Activated T-helper 2 cell treated with anti-CD3 and anti-CD28 coated beads, Interferon-gamma antibody, Interleukin-2, Interleukin-4, amounts not matched to agents 10 μg/mL and 5 μg/mL and 100 μg/mL, durations not matched to agents 14 hours and 24 hours and 36 hours (primary cell): ENCODE data around the gene POU3F2. TPM values are rescaled to one million over a fixed set of nuclear protein-coding genes. Genes with fewer than 3 reads are reported as not detected.
A peak's percentile ranks its signal among the peaks of the same experiment; 100 is the strongest.

ENCODE experiments used
- DNase-seq: peaks from one replicate; pipeline ENCODE4 v3.0.0; 2021; ENCODE audit warnings: low spot score
- H3K27ac Mint-ChIP-seq: one replicate; pipeline ENCODE4 v1.8.0; 2021; ENCODE audit warnings: mixed read lengths
- H3K27me3 Mint-ChIP-seq: one replicate; pipeline ENCODE4 v1.8.0; 2021; ENCODE audit warnings: low read depth, mixed read lengths
- H3K36me3 Mint-ChIP-seq: one replicate; pipeline ENCODE4 v1.8.0; 2021; ENCODE audit warnings: low read depth, mixed read lengths
- H3K4me1 Mint-ChIP-seq: one replicate; pipeline ENCODE4 v1.8.0; 2021; ENCODE audit warnings: low read depth, mixed read lengths
- H3K4me3 Mint-ChIP-seq: one replicate; pipeline ENCODE4 v1.8.0; 2021; ENCODE audit warnings: low read depth, mild to moderate bottlenecking, moderate library complexity, mixed read lengths
- H3K9me3 Mint-ChIP-seq: one replicate; pipeline ENCODE4 v1.8.0; 2021; ENCODE audit warnings: mixed read lengths
- intact Hi-C: fragments of 100-400 bp; cut with micrococcal nuclease; formaldehyde crosslinking; loops from one replicate; pipeline ENCODE4 v1.15.1; 2023
- total RNA-seq: library from RNA; stranded (reverse); gene quantifications from 2 replicates; pipeline ENCODE4 v1.2.3, GENCODE V29; 2022

The POU3F2 gene
- total RNA-seq, 1 donor from 2014 or later: not detected

- intact Hi-C loops: no loop called here
- H3K9me3 Mint-ChIP-seq: no peaks in the 10 kb centered on the region
- peaks cover 76% of the 10 kb centered on the region for H3K27me3 Mint-ChIP-seq
- peak overlapping the region; percentile 28 for H3K27ac Mint-ChIP-seq
- H3K4me1 Mint-ChIP-seq: peaks cover 9% of the 10 kb centered on the region
- DNase-seq: no peak
- H3K36me3 Mint-ChIP-seq: no peaks in the 10 kb centered on the region
- peak overlapping the region; percentile 38 for H3K4me3 Mint-ChIP-seq
These were observed 10.0 kb upstream of the POU3F2 start for GRCh38 chr6:98824162-98824901.

DNA sequence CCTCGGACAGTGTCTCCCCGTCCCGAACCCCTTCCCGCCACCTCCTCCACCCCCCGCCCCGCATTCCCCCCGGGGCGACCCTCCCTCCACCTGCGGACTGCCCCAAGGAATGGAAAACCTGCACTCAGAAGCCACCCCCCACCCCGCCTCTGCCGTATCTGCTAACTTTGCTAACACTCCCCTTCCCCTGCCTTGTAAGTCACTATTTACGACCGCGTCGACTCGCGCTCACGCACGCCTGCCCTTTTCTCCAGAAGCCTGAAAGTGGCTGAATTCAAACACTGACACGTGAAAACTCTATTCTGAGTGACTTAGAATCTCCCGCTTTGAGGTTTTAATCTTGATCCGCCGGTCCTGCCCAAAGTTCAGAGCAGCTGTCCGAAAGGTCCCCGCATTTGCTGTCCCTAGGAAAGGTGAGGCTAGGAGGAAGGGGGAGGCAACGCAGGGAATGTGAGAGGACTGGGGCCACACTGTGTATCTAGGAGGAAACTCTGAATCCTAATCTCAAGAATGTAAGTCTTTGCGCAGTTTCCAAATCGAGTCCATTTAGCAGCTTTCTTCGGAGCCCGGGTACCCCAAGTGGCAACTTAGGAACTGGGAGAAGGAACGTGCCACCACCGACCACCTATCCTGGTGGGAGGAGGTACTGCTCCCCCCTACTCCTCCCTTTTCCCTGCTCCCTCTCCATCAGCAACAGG lies 9.3 kb upstream of the POU3F2 start:
- no peak overlapping the region for H3K27ac Mint-ChIP-seq
- H3K36me3 Mint-ChIP-seq: no peaks in the 10 kb centered on the region
- peaks cover 9% of the 10 kb centered on the region for H3K4me1 Mint-ChIP-seq
- no peaks in the 10 kb centered on the region for H3K9me3 Mint-ChIP-seq
- H3K4me3 Mint-ChIP-seq: peak overlapping the region; percentile 38
- peaks cover 81% of the 10 kb centered on the region for H3K27me3 Mint-ChIP-seq
- no peak for DNase-seq
- intact Hi-C loops: no loop called here

DNA sequence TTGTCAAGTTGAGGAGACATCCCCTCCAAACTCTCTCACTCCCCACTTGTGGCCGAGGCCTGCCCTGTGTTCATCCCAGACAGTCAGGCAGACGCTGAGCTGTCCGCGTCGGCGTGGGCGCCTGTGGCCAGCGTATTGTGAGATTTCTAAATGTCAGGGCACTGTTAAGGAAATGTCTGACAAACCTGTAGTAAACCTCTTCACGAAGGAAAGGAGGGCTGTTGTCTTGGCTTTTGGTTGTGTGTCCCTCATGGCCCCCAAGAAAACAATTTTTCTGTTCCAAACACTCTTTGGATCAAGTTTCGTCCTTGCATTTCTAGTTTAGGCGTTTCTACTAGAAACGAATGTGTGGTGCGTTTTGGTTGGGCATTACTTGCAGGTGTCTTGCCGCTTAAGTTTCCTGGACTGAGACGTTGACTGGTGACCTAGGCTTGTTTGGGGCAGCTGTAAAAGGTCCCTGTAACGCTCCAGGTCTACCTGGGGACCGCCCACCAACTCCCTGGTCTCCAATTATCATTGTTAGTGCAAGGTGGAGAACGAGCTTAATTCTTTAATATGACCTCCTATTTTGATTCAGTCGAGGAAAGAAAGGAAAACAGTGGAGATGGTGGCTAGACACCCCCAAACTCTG lies 8.7 kb upstream of the POU3F2 start:
- intact Hi-C loops: no loop called here
- Mint-ChIP-seq H3K27ac (no peak overlapping the region), H3K36me3 (no peaks in the 10 kb centered on the region), H3K9me3 (no peaks in the 10 kb centered on the region), H3K27me3 (peaks cover 87% of the 10 kb centered on the region), H3K4me3 (no peak overlapping the region), H3K4me1 (peaks cover 9% of the 10 kb centered on the region)
- DNase-seq: no peak

DNA sequence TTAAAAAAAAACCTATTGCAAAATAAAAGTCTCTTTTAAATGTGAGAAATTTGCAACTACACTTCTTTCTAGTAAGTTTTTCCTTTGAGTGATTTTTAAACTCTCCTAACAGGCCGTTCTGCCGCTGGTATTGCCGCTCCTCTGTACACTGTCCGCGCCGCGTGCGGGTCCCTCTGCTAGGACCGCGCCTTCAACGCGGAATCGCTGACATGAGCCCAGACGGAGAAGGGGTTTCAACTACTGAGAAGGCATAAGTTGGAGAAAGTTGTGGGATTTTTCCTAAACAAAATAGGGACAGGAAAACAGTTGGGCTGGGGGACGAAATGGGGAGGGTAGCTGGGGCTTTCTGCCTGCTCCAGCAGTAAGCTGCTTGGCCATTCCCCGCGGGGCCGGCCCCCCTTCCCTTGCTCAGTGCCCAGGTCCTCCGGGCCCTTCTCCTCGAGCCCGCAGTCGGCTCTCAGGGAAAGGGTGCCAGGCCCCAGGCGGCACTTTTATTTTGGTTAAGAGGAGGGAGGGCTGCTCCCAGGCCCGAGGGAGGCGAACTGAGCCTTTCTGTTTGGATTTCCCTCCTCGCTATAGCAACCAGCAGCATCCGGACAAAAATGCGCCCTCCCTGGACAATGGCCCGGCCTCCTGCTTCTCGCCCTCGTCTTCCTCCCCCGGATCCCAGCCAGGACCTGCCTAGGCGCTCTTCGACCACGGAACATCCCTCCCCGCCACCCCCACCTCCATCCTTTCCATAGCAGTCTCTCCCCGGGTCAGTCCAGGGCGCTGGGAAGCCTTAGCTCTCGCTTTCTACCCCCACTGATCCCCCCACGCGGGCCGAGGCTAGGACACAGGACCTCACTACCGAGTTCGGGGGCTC lies 6.8 kb upstream of the POU3F2 start:
- peaks cover 13% of the 10 kb centered on the region for H3K4me1 Mint-ChIP-seq
- H3K27ac Mint-ChIP-seq: no peak overlapping the region
- intact Hi-C loops: no loop called here

GRCh38 chr6:98828211-98828788 lies 6.1 kb upstream of the POU3F2 start:
- Mint-ChIP-seq H3K27me3 (peaks cover 85% of the 10 kb centered on the region), H3K27ac (no peak overlapping the region), H3K36me3 (no peaks in the 10 kb centered on the region), H3K9me3 (no peaks in the 10 kb centered on the region), H3K4me1 (peaks cover 21% of the 10 kb centered on the region), H3K4me3 (no peak overlapping the region)
- intact Hi-C loops: no loop called here
- DNase-seq: no peak

More for the DNA sequence above, 6.8 kb upstream of the POU3F2 start:
- H3K4me3 Mint-ChIP-seq: no peak overlapping the region
- peaks cover 83% of the 10 kb centered on the region for H3K27me3 Mint-ChIP-seq
- H3K9me3 Mint-ChIP-seq: no peaks in the 10 kb centered on the region
- H3K36me3 Mint-ChIP-seq: no peaks in the 10 kb centered on the region
- DNase-seq: no peak

DNA sequence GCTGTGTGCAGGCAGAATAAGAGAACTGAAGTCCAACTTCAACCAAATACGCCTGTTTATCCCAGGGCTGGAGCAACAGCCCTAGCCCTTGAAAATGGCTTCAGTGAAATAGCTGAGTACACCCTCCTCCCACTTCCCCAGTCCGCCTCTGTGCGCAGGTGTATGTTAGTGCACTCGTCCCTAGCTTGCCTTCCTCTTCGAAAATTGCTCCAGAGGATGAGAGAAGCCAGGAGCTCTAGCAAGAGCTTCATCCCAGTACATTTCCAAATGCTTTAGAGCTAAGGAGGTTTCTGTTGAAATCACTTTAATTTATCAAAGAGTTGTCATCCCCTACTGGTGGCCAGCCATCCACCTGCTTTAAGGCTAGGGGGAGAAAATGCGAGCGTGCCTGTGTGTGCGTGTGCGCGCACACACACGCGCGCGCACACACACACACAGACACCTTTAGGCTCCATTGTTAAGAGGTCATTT lies 5.4 kb upstream of the POU3F2 start:
- intact Hi-C loops: no loop called here
- H3K4me3 Mint-ChIP-seq: no peak overlapping the region
- H3K4me1 Mint-ChIP-seq: peaks cover 23% of the 10 kb centered on the region
- no peaks in the 10 kb centered on the region for H3K36me3 Mint-ChIP-seq
- H3K27me3 Mint-ChIP-seq: peaks cover 85% of the 10 kb centered on the region
- DNase-seq: no peak
- no peaks in the 10 kb centered on the region for H3K9me3 Mint-ChIP-seq
- no peak overlapping the region for H3K27ac Mint-ChIP-seq

DNA sequence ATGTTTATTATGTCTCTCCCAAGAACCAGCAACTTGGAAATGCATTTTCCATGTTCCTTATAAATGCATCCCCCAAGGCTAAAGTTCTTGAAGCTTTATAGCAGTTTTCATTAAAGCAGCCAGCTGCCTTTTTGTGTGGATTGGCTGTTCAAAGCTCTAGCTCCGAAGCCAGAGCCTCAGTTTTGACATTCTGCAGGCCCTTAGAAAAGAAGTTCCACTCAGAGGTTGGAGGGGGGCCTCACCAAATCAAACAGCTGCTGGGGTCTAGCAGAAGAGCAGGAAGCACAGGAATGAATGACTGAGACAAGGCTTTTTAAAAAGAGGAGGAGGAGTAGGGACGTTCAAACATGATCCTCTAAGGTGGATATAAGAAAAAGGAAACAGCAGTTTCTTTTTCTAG lies 4.2 kb upstream of the POU3F2 start:
- peaks cover 83% of the 10 kb centered on the region for H3K27me3 Mint-ChIP-seq
- H3K4me1 Mint-ChIP-seq: peaks cover 24% of the 10 kb centered on the region
- no peaks in the 10 kb centered on the region for H3K36me3 Mint-ChIP-seq
- H3K9me3 Mint-ChIP-seq: no peaks in the 10 kb centered on the region
- no peak overlapping the region for H3K4me3 Mint-ChIP-seq
- no peak for DNase-seq
- no peak overlapping the region for H3K27ac Mint-ChIP-seq
- intact Hi-C loops: loop anchor here (2.0 to 5.0 kb wide), 2 partner anchors 15 to 1617 kb away; no protein-coding TSS in a partner anchor

- H3K27me3 Mint-ChIP-seq: peaks cover 78% of the 10 kb centered on the region
- DNase-seq: no peak
- intact Hi-C loops: loop anchor here (2.0 to 5.0 kb wide), 2 partner anchors 13 to 1616 kb away; no protein-coding TSS in a partner anchor
- H3K4me3 Mint-ChIP-seq: no peak overlapping the region
- H3K4me1 Mint-ChIP-seq: peaks cover 30% of the 10 kb centered on the region
- no peak overlapping the region for H3K27ac Mint-ChIP-seq
- H3K36me3 Mint-ChIP-seq: no peaks in the 10 kb centered on the region
- no peaks in the 10 kb centered on the region for H3K9me3 Mint-ChIP-seq
These were observed 3.1 kb upstream of the POU3F2 start for GRCh38 chr6:98831057-98831958.

DNA sequence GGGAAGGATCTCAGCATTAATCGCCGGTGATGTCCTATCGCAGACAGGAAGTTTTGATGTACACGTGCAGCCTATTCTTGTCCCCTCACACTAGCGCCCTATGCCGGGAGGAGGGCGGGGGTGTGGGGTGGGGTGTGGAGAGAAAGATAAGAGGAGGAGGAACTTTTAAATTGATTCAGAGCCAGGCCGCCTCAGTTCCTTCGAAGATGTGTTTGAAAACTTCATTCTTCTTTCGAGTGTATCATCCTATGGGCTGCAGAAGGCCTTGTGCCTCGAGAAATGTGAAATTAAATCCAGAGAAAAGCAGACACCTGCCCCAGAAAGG lies 2.5 kb upstream of the POU3F2 start:
- H3K27ac Mint-ChIP-seq: no peak overlapping the region
- no peak for DNase-seq
- peaks cover 77% of the 10 kb centered on the region for H3K27me3 Mint-ChIP-seq
- no peak overlapping the region for H3K4me3 Mint-ChIP-seq
- peaks cover 30% of the 10 kb centered on the region for H3K4me1 Mint-ChIP-seq
- H3K36me3 Mint-ChIP-seq: no peaks in the 10 kb centered on the region
- no peaks in the 10 kb centered on the region for H3K9me3 Mint-ChIP-seq
- intact Hi-C loops: loop anchor here (2.0 to 5.0 kb wide), 3 partner anchors 13 to 1615 kb away; no protein-coding TSS in a partner anchor

DNA sequence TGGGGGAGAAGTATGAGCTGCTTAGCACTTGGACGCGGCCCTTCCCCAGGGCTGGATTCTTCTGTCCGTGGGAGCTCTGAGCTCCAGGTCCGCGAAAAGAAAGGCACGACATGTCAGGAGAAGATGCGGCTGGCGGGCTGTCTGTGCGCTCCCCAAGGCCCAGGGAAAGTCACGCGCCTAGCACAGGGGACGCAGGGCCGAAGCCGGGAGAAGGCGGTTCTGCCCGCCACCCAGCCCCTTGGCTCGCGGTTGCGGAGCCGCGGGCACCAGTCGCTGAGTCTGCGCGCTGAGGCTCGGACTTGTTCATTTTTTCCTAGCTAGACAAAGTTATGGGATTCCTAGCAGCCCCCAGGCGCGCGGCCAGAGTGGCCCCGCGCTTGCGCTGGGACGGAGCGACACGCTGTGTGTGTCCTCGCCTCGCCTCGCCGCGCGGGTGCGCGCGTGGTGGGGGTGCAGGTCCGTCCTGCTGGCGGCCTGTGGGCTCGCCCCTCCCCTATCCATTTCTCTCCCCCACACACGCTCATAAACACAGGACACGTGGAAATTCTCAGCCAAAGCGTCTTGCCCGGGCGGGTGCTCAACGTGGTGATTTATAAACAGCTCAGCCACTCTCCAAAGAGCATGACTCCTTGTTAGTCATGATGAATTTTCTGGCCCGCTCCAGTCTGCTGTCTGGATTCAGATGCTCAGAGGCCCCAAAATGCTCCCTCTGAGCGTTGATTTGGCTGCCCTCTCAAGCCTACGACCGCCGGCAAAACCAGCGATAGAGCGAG lies 1.9 kb upstream of the POU3F2 start:
- no peak for DNase-seq
- intact Hi-C loops: loop anchor here (2.0 to 5.0 kb wide), 2 partner anchors 776 to 1615 kb away; no protein-coding TSS in a partner anchor
- peaks cover 30% of the 10 kb centered on the region for H3K4me1 Mint-ChIP-seq
- peaks cover 75% of the 10 kb centered on the region for H3K27me3 Mint-ChIP-seq
- no peaks in the 10 kb centered on the region for H3K9me3 Mint-ChIP-seq
- H3K4me3 Mint-ChIP-seq: no peak overlapping the region
- no peak overlapping the region for H3K27ac Mint-ChIP-seq
- no peaks in the 10 kb centered on the region for H3K36me3 Mint-ChIP-seq

GRCh38 chr6:98833057-98833306 lies 1.4 kb upstream of the POU3F2 start:
- no peak overlapping the region for H3K27ac Mint-ChIP-seq
- no peaks in the 10 kb centered on the region for H3K36me3 Mint-ChIP-seq

More at GRCh38 chr6:98833057-98833306, 1.4 kb upstream of the POU3F2 start:
- intact Hi-C loops: loop anchor here (2.0 to 5.0 kb wide), 2 partner anchors 776 to 1614 kb away; no protein-coding TSS in a partner anchor
- Mint-ChIP-seq H3K9me3 (no peaks in the 10 kb centered on the region), H3K4me1 (peaks cover 30% of the 10 kb centered on the region), H3K4me3 (peak overlapping the region; percentile 77), H3K27me3 (peaks cover 78% of the 10 kb centered on the region)
- no peak for DNase-seq
